NCI-H1105 treated with DMSO at 0.1 percent for 48 hours (cell line): ENCODE data around the gene MAP3K7CL.

ENCODE experiments used
- DNase-seq: peaks from one replicate; lab custom pipeline; 2025; lab: John Stamatoyannopoulos, UW

Gene MAP3K7CL

DNA sequence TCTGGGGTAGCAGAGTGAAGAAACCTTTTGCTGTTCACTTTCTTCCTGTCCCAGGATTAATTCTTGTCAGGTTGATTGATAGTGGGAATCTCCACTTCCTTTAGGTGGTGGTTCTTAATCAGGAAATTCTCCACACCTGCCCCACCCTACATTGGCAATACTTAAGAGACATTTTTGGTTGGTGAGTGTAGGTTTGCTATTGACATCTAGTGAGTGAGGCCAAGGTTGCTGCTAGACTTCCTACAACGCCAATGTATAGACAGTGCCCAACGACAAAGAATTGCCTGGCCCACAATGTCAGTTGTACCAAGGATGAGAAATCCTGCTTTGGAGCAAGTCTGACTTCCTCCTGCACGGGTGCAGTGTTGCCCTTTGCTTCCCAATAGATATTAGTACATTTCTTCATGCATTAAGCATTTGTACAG lies 38.5 kb downstream of the MAP3K7CL start:
- DNase-seq, result no peak

DNA sequence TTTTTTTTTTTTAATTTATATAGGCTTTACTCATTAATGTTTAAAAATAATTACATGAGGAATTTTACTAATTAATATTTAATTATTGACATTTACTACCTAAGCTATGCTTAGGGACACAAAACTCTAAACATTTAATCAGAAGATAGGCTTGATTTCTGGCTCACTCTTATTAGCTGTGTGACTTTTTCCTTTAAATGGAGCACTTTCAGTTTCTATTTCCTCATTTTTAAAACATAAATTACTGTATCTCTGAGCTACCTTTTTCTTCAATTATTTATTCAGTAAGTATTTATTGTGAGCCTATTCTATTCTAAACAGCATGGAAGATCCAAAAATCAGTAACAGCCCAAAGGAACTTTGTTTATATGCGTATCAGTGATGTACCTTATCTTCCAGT lies 40.5 kb downstream of the MAP3K7CL start:
- DNase-seq, result no peak

DNA sequence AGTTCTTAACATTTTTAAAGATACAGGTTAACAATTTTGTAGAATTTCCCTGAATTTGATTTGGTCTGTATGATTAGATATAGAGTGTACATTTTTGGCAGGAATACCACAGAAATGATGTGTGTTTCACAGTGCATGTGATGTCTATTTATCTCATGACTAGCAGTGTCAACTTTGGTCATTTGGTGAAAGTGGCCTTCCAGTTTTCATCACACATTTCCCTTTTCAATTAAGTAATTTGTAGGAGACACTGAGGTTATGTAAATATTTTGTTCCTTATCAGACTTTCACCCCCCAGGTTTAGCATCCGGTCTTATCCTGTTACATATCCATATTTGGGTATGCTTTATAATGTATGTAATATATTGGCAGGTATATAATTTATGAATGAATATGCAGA lies 41.8 kb downstream of the MAP3K7CL start:
- no peak for DNase-seq

DNA sequence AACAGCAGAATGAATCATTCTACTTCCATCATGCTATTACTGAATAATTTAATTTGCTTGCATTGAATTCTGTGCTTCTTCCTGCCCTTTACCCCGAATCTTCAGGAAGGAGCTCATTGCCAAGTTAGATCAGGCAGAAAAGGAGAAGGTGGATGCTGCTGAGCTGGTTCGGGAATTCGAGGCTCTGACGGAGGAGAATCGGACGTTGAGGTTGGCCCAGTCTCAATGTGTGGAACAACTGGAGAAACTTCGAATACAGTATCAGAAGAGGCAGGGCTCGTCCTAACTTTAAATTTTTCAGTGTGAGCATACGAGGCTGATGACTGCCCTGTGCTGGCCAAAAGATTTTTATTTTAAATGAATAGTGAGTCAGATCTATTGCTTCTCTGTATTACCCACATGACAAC lies 44.2 kb downstream of the MAP3K7CL start:
- no peak for DNase-seq

DNA sequence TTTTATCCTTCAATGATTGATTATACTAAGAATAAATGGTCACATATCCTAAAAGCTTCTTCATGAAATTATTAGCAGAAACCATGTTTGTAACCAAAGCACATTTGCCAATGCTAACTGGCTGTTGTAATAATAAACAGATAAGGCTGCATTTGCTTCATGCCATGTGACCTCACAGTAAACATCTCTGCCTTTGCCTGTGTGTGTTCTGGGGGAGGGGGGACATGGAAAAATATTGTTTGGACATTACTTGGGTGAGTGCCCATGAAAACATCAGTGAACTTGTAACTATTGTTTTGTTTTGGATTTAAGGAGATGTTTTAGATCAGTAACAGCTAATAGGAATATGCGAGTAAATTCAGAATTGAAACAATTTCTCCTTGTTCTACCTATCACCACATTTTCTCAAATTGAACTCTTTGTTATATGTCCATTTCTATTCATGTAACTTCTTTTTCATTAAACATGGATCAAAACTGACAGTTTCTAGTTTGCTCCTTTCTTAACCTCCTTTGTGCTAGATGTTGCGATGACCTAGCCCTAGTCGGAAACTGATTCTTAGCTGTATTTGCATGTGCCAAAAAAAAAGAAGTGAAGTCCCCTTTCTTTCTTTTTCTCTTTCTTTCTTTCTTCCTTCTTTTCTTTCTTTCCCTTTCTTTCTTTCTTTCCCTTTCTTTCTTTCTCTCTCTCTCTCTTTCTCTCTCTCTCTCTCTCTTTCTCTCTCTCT lies 45.1 kb downstream of the MAP3K7CL start:
- DNase-seq, result peak; percentile 5

DNA sequence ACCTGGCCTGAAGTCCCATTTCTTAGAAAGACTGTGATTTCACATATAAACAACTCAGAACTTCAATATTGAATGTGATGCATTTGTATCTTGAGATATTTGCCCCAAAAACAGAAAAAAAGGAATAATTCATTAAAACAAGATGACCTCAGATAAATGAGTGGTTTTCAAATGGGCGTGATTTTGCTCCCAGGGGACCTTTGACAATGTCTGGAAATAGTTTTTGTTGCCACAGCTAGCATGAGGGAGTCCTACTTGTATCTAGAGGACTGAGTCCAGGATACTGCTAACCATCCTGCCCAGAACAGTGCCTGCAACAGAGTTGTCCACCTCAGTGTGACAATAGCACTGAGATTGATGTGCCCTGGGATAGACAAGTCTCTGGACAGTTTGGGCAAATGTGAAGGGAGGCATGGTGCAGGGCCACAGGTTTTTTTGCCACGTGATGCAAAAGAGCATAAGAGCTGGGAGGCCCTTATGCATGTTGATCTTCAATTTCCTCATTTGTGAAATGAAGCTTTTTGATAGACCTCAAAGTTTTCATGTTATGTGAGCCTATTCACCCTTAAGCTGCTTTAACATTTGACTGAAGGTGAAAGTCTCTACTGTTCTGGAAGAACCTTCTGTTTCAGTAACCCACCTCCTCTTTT lies 46.2 kb downstream of the MAP3K7CL start:
- DNase-seq, result no peak

DNA sequence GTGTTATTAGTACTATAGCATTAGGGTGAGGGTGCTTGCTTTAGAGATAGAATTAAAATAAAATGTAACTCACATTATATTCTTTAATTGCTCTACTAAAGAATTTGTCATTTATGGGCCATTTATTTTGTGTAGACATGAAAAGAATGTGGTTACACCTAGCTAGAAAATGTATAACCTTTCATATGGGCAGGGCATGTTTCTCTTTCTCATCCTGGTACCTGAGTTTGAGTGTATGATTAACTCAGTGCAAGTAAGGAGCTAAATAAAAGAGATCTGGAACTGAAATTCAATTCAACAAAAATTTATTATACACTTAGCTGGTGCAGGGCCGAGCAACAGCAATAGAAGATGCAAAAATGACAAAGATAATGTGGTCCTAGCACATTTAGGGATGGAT lies 47.4 kb downstream of the MAP3K7CL start:
- no peak for DNase-seq

DNA sequence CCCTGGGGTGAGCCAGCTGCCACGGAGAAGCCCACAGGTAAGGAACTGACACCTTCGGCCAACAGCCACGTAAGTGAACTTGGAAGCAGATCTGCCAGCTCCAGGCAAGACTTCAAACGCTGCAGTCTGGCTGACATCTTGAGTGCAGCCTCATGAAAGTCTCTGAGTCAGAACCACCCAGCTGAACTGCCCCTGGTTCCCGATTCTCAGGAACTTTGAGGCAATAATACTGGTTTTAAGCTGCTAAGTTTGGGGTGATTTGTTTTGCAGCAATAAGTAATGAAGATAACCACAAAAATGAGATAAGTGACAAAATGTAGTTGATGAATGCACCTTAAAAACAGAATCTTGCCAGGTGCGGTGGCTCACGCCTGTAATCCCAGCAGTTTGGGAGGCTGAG lies 48.5 kb downstream of the MAP3K7CL start:
- no peak for DNase-seq

DNA sequence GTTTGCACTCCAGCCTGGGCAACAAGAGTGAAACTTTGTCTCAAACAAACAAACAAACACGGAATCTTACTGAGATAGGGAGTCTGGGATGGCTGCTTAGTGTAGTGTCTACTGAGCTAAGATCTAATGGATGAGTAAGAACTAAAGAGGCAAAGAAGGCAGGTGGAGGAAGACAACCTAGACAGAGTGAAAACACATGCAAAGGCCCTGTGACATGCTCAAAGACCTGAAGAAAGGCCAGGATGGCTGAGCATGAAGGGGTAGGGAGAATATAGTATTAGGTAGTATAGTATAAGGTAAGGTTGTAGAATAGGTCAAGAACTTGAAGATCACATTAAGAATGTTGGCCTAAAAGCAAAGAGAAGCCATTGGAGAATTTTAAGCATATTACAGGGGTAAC lies 49.1 kb downstream of the MAP3K7CL start:
- no peak for DNase-seq

DNA sequence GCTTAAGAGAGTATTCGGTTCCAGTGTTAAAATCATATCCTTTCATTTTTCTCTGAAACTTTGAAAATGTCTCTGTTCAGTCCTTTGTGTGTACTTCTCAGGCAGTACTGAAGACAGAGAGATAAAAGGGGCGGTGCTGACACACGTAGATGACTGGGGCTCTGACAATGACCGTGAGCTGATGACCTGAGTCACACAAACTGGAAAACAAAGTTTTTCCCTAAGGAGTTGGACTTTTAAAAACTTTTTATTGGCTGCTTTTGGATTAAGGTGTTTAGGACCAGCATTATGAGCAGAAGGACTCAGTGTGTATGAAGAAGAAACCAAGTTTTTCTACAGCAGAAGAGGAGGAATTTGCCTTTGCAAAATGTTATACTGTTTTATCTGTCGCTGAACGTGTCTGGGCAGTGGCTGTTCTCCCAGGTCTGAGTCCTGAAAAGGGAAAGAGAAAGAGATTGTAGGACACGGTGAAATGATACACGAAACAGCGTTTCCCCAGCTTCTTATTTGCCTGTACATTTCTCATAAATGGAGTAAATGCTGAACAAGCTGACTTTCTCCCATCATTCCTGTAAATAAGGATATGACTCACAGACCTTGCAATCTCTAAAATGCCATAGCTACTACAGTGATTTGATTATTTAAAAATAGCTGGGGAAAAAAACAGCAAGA lies 51.5 kb downstream of the MAP3K7CL start:
- no peak for DNase-seq

DNA sequence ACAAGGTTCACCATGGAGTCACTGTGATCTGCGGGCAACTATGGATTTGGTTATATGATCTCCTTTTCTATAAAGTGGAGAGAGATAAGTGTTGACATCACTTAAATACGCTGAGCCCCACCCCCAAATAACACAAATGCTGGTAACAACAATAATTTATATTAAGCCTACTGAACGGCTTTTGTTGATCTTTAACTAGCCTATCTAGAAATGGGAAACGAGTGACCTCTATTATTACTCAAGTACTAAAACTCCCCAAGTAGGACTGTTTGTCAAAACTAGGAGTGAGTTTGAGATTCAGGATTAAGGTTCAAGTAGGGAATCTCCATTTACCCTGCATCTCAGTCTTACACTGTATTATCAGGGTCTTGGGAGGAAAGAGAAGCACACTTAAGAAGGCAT lies 52.2 kb downstream of the MAP3K7CL start:
- DNase-seq, result no peak

DNA sequence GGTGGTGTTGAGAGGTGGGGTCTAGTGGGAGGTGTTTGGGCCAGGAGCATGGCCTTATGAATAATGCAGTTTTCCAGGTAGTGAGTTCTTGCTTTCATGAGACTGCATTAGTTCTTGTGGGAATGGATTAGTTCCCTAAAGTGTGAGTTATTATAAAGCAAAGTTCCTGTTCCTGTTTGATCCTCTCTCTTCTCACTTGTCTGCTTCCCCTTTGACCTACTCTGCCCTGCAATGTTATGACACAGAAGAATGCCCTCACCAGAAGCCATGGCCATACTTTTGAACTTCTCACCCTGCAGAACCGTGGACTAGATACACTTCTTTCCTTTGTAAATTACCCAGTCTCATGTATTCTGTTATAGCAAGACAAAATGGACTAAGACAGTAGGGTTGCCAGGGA lies 53.6 kb downstream of the MAP3K7CL start:
- DNase-seq, result no peak

DNA sequence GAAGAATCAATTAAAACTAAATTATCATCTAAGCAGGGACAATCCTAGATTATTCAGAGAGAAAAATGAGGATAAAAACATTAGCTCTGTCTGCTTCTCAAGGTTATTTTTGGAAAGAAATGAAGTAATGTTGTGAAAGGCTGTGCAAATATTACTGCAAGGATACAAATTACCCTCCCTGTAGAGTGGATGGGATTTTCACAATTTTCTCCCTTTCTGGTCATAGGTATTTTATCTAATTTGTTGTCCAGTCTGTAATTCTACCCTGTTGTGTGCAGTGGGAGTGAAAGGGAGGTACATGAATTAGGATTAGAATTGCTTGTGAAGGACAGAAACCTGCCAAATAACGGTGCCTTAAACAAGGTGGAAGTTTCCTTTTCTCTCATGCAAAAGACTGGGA lies 54.7 kb downstream of the MAP3K7CL start:
- DNase-seq, result no peak

DNA sequence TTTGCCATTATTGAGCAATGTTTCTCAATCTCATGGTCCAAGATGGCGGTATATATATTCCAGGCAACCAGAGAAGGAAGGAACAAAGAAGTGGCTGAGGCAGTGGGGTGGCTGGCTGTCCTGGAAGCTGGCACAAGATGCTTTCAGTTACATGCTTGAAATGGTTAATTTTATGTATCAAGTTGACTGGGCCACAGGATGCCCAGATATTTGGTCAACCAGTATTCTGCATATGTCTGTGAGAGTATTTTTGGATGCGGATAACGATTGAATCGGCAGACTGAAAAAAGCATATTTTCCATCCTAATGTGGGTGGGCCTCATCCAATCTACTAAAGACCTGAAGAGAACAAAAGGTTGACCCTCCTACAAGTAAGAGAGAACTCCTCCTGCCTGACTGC lies 55.2 kb downstream of the MAP3K7CL start:
- DNase-seq, result no peak

DNA sequence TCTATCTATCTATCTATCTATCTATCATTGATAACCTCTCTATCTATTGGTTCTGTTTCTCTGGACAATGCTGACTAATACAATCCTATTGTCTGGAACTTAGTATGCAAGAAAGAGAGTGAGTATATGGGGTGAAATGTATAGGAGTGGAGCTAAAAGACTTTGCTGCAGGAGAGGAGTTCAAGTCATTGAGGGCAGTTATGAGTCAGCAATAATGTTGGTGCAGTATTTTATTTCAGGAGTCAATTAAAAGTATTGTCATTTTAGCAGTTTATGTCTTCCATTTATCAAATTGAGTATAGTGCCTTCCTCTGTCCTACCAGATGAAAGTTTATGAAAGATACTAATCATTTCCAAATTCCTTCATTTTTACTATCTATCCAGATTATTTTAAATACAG lies 55.8 kb downstream of the MAP3K7CL start:
- DNase-seq, result no peak

DNA sequence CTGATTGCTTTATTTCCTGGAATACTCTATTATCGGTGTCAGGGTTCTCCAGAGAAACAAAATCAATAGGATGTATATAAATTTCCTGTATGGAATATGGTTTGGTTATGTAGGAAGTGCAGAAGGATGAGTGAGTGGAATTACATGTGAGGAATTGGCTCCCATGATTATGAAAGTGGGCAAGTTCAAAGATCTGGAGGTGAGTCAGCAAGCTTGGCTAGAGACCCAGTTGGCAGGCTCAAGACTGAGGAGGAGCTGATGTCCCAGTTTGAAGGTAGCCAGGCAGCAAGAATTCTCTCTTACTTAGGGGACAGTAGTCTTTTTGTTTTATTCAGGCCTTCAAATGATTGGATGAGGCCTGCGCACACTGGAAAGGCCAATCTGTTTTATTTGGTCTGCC lies 57.5 kb downstream of the MAP3K7CL start:
- DNase-seq, result no peak

DNA sequence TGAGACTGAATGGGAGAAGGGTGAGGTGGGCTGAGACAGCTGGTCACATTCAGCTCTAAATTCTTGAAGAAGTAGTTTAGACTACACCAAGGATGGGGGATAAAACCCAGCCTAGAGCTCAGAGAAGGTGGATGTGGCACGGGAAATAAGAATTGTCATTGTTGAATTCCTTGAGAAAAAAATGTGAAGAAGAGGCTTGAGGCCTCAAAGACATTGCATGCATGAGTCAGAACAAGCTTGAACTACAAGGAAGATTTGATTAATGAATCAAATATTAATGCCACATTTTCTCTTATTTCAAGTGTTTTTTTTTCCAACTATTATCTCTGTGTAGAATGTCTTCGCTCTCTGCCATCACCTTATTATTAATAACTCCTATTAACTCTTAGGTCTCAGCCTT lies 58.9 kb downstream of the MAP3K7CL start:
- DNase-seq, result no peak

DNA sequence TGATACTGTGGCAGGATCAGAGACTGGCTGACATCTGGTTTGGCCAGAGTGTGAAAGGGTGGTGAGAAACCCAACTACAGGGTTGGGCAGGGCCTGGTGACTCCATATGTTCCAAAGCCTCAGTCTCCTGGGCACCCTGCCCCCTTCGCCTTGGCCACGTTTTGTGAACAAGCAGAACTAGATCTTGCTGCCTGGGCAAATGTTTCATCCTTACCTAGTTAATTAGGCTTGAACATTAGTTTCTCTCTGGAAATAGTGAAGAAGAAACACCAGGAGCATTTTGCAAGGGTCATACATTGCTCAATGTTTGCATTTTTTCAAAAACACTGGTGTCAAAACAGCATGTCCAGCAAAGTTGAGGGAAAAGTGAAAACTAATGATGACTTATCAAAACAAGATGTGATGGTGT lies 60.5 kb downstream of the MAP3K7CL start:
- DNase-seq, result no peak

DNA sequence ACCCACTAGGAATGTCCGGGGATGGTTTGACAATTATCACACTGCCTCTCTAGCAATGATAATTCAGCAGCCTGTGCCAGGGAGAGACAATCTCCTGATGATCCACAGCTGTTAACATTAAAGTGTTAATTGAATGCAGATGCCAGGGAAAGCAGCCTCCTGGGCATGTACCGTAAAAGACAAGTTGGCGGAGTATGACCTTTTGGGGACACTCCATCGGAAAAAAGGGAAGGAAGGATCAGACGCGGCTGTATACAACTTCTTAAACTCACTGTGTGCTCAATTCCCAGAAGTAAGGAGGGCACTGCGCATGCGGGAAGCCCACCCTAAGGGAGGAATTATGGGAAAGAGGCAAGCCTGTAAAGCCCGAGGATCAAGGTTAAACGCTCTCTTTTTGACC lies 62.6 kb downstream of the MAP3K7CL start:
- no peak for DNase-seq

DNA sequence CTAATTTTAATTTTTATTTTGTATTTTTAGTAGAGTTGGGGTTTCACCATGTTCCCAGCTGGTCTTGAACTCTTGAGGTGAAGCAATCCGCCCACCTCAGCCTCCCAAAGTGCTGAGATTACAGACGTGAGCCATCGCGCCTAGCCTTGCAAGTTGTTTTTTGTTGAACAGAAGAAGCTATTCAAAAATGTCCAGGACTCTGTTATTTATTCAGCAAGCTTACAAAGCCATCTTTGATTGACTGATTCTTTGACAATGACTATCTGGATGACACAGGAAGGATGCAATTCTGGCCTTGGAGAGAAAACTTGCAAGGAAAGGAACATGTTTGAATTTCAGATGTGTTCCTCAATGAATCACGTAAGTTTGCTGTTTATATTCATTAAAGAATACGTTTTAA lies 63.5 kb downstream of the MAP3K7CL start:
- no peak for DNase-seq

DNA sequence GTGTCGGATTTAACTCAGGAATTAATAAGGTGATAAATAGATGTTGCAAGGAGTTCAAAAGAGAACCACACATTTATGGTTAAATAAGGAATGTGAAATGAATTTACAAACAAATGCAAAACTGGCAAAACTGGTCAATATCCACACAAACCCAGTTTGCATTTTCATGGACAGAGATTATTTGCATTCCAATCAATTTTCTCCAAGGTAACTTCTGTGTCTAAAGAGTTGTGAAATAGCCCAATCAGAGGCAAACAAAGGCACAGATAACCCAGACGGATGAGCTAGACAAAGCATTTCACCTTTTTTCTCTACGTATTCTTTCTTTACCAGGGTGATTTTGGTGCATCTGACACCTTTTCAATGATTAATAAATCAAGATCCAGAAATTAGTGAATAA lies 63.9 kb downstream of the MAP3K7CL start:
- no peak for DNase-seq

DNA sequence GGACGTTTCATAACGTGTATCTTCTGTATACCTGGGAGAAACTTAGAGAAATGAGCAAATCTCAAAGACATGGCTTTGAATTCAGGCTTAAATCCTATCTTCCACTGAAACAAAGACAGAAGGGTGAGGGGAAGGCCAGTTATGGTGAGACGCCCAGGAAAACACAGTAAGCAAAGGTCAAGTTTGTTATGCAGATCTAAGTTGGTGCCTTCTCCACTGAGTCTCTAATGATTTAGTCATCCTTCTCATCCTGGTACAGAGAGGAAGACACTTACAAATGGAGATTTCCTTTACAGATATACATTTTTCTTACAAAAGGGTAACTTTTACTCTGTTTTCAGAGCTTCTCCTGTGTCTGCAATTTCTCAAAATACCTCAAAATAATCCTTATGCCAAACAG lies 64.4 kb downstream of the MAP3K7CL start:
- no peak for DNase-seq

DNA sequence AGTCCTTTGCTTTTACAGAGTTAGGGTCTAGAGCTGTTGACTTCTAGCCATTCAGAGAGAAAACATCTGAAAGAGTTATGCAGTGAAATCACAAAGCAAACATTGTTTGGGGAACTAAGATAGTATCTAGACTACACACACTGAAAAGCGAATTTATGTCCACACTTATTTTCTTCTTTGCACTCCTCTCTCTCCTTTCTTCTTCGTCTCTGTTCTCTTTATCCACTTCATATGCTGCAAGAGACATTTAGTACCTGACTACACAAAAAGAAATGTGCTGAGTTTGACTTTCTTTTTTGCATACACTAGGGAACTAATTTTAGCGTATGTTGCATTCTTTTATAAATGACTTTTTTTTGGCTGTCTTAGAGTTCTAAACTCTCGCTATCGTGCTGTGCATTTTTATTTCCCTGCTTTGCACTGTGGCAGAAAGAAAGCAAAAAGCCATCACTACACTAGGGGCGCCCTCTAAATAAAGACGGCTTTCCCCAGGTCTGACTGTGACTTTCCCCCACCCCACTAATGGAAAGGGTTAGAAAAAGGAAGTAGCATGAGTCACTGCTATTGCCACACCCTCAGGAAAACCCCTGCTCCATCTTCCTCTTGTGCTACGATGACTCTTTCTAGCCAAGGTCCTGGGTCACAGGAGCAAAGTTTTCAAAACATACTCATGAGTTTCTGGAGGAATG lies 65.7 kb downstream of the MAP3K7CL start:
- DNase-seq, result no peak
